Measurements from ENCODE around the gene RAB3D. TPM values are rescaled to one million over a fixed set of nuclear protein-coding genes. Genes with fewer than 3 reads are reported as not detected.

Gene RAB3D
- polyA plus RNA-seq, 1 experiment, result 15.6 TPM

GRCh38 chr19:11367528-11367927, 28.1 kb upstream of the RAB3D start:
- Histone ChIP-seq H3K4me3 (ENCODE audit: low read depth, low read length) (no peak overlapping the region), H3K27me3 (ENCODE audit: control insufficient read depth, insufficient read depth, low read length) (no peaks in the 10 kb centered on the region), H3K9me3 (ENCODE audit: control insufficient read depth, insufficient read depth, low read length) (no peaks in the 10 kb centered on the region; the same call in 1 of the 2 replicates), H3K27ac (ENCODE audit: low read depth, low read length) (no peak overlapping the region)
- no peak for DNase-seq (ENCODE audit: low read depth, low spot score)
- ChIA-PET CTCF (interaction anchor here (1.0 to 2.1 kb wide), 2 partner anchors 10 to 16 kb away, joined by 3 to 7 read pairs; no protein-coding TSS in a partner anchor), POLR2A (no interaction called here)
- TF ChIP-seq CTCF (IDR thresholded peaks at IDR 0.05; ENCODE audit: low read depth, low read length), result no peak

- CTCF ChIA-PET, result no interaction called here
- no peak for DNase-seq (ENCODE audit: low read depth, low spot score)
- no peak overlapping the region for H3K4me3 ChIP-seq (ENCODE audit: low read depth, low read length)
- H3K27me3 ChIP-seq (ENCODE audit: control insufficient read depth, insufficient read depth, low read length), result no peaks in the 10 kb centered on the region
- H3K9me3 ChIP-seq (ENCODE audit: control insufficient read depth, insufficient read depth, low read length), result no peaks in the 10 kb centered on the region; the same call in 1 of the 2 replicates
- no peak for TF ChIP-seq CTCF (IDR thresholded peaks at IDR 0.05; ENCODE audit: low read depth, low read length)
- POLR2A ChIA-PET, result no interaction called here
- H3K27ac ChIP-seq (ENCODE audit: low read depth, low read length), result no peak overlapping the region
These were observed 26.2 kb upstream of the RAB3D start for GRCh38 chr19:11365557-11366117.

GRCh38 chr19:11364935-11365334, 25.5 kb upstream of the RAB3D start:
- Histone ChIP-seq H3K27ac (ENCODE audit: low read depth, low read length) (no peak overlapping the region), H3K27me3 (ENCODE audit: control insufficient read depth, insufficient read depth, low read length) (no peaks in the 10 kb centered on the region), H3K9me3 (ENCODE audit: control insufficient read depth, insufficient read depth, low read length) (no peaks in the 10 kb centered on the region; the same call in 1 of the 2 replicates), H3K4me3 (ENCODE audit: low read depth, low read length) (no peak overlapping the region)
- POLR2A ChIA-PET, result no interaction called here
- CTCF ChIA-PET, result no interaction called here
- TF ChIP-seq CTCF (IDR thresholded peaks at IDR 0.05; ENCODE audit: low read depth, low read length), result no peak
- DNase-seq (ENCODE audit: low read depth, low spot score), result no peak

- no peaks in the 10 kb centered on the region for H3K27me3 ChIP-seq (ENCODE audit: control insufficient read depth, insufficient read depth, low read length)
- H3K4me3 ChIP-seq (ENCODE audit: low read depth, low read length), result no peak overlapping the region
- TF ChIP-seq CTCF (IDR thresholded peaks at IDR 0.05; ENCODE audit: low read depth, low read length), result no peak
- H3K9me3 ChIP-seq (ENCODE audit: control insufficient read depth, insufficient read depth, low read length), result no peaks in the 10 kb centered on the region; the same call in 1 of the 2 replicates
- no peak overlapping the region for H3K27ac ChIP-seq (ENCODE audit: low read depth, low read length)
- ChIA-PET CTCF (interaction anchor here (1.5 kb wide), 1 partner anchor 70 kb away, joined by 3 read pairs; no protein-coding TSS in a partner anchor), POLR2A (no interaction called here)
- no peak for DNase-seq (ENCODE audit: low read depth, low spot score)
These were observed 24.9 kb upstream of the RAB3D start for GRCh38 chr19:11364296-11364904.

- H3K9me3 ChIP-seq (ENCODE audit: control insufficient read depth, insufficient read depth, low read length), result no peaks in the 10 kb centered on the region; the same call in 1 of the 2 replicates
- H3K4me3 ChIP-seq (ENCODE audit: low read depth, low read length), result no peak overlapping the region
- POLR2A ChIA-PET, result no interaction called here
- TF ChIP-seq CTCF (IDR thresholded peaks at IDR 0.05; ENCODE audit: low read depth, low read length), result no peak
- no peak for DNase-seq (ENCODE audit: low read depth, low spot score)
- no peak overlapping the region for H3K27ac ChIP-seq (ENCODE audit: low read depth, low read length)
- no peaks in the 10 kb centered on the region for H3K27me3 ChIP-seq (ENCODE audit: control insufficient read depth, insufficient read depth, low read length)
- CTCF ChIA-PET, result interaction anchor here (1.5 kb wide), 1 partner anchor 70 kb away, joined by 3 read pairs; no protein-coding TSS in a partner anchor
These were observed 24.4 kb upstream of the RAB3D start for GRCh38 chr19:11363881-11364280.

Measured in AG04450 (cell line).